HCT116 (cell line): ENCODE measurements around the gene SERP1. TPM values are rescaled to one million over a fixed set of nuclear protein-coding genes. Genes with fewer than 3 reads are reported as not detected.

ENCODE experiments used
- ATAC-seq: fragments of 200-7000 bp; cut with Tn5 transposase; 2 replicates; pipeline ENCODE4 v1.9.1; 2020; ENCODE audit warnings: mild to moderate bottlenecking, moderate library complexity
- BruUV-seq: library from RNA; stranded (reverse); fragments of 400-500 nt; replicated peaks from 2 replicates; lab custom pipeline; 2021; lab: Mats Ljungman, UMichigan
- CTCF ChIA-PET: fragments of 300-600 bp; sonication (Branson Sonifier 250); formaldehyde crosslinking; loops from one replicate; lab custom pipeline; 2021; ENCODE audit warnings: antibody characterized with exemption; lab: Charles Lee
- POLR2A ChIA-PET: fragments of 300-600, 350-600 bp; sonication (Branson Sonifier 250); formaldehyde crosslinking; loops from one replicate; lab custom pipeline; 2021; ENCODE audit warnings: antibody characterized with exemption; lab: Charles Lee
- RAD21 ChIA-PET, 2 experiments: fragments of 300-600 bp; sonication (Branson Sonifier 250); formaldehyde crosslinking; loops; one replicate each; lab custom pipeline; 2023; ENCODE audit warnings: low total read pairs in 2 of 2; ENCODE audit not compliant: uncharacterized antibody in 2 of 2, unreplicated experiment in 2 of 2, low non-redundant PET in 1 of 2; lab: Charles Lee
- DNase-seq: peaks from one replicate; pipeline ENCODE4 v3.0.0-alpha.2; 2010; ENCODE audit warnings: low read depth, low spot score
- H2AFZ ChIP-seq: fragments of 200-600 bp; shearing (Covaris generic), sonication (generic); 2 replicates; pipeline ENCODE4 v1.6.1; 2017; ENCODE audit warnings: low read depth, mixed run types, mixed read lengths, antibody characterized with exemption, low read length; ENCODE audit not compliant: poor library complexity, severe bottlenecking
- H3K27ac ChIP-seq: 2 replicates; pipeline ENCODE4 v1.5.1; 2012; ENCODE audit warnings: low read depth, low read length
- H3K27me3 ChIP-seq: fragments of 200-600 bp; sonication (generic); 2 replicates; pipeline ENCODE4 v1.6.1; 2016; ENCODE audit warnings: mixed run types, low read length, mixed read lengths; ENCODE audit not compliant: insufficient read depth
- H3K36me3 ChIP-seq, 2 experiments: fragments of 200-500 bp in 1 of 2; fragments of 200-600 bp in 1 of 2; sonication (Bioruptor generic) in 1 of 2; sonication (generic) in 1 of 2; 2 replicates each; pipeline versions ENCODE4 v1.5.1 to v1.6.1; 2014 to 2016; ENCODE audit warnings: low read length in 2 of 2, inconsistent platforms in 1 of 2, mixed read lengths in 1 of 2, mixed run types in 1 of 2; ENCODE audit not compliant: insufficient read depth in 2 of 2, control insufficient read depth in 1 of 2
- H3K4me1 ChIP-seq, 2 experiments: fragments of 200-600 bp in 1 of 2; sonication (generic) in 1 of 2; 2 replicates each; pipeline versions ENCODE4 v1.5.1 to v1.6.1; 2012 to 2017; ENCODE audit warnings: low read length in 2 of 2, inconsistent platforms in 1 of 2, mild to moderate bottlenecking in 1 of 2, mixed read lengths in 1 of 2, mixed run types in 1 of 2, moderate library complexity in 1 of 2; ENCODE audit not compliant: insufficient read depth in 2 of 2, control insufficient read depth in 1 of 2
- H3K4me2 ChIP-seq: fragments of 200-600 bp; sonication (generic); 2 replicates; pipeline ENCODE4 v1.6.1; 2017; ENCODE audit warnings: mixed run types, low read length, mixed read lengths
- H3K4me3 ChIP-seq, 2 experiments: fragments of 200-600 bp in 1 of 2; sonication (generic) in 1 of 2; replicated peaks in 1 of 2; 2 replicates each; pipeline ENCODE4 v1.5.1; 2011 to 2016; ENCODE audit warnings: low read length in 2 of 2, control low read depth in 1 of 2, low read depth in 1 of 2, mild to moderate bottlenecking in 1 of 2, mixed read lengths in 1 of 2, mixed run types in 1 of 2
- H3K79me2 ChIP-seq: fragments of 200-600 bp; sonication (generic); 2 replicates; pipeline ENCODE4 v1.6.1; 2017; ENCODE audit warnings: mild to moderate bottlenecking, mixed run types, low read length, moderate library complexity, mixed read lengths; ENCODE audit not compliant: insufficient read depth
- H3K9ac ChIP-seq: fragments of 200-600 bp; sonication (generic); 2 replicates; pipeline ENCODE4 v1.6.1; 2016; ENCODE audit warnings: low read length, mixed read lengths
- H3K9me2 ChIP-seq: fragments of 200-600 bp; sonication (generic), shearing (Covaris generic); 2 replicates; pipeline ENCODE4 v1.6.1; 2017; ENCODE audit warnings: mixed run types, mild to moderate bottlenecking, moderate library complexity; ENCODE audit not compliant: insufficient read depth
- H3K9me3 ChIP-seq, 2 experiments: fragments of 200-500 bp in 1 of 2; fragments of 200-600 bp in 1 of 2; sonication (Bioruptor generic) in 1 of 2; sonication (generic) in 1 of 2; 2 replicates each; pipeline ENCODE4 v1.6.1; 2014 to 2017; ENCODE audit warnings: low read length in 2 of 2, mixed read lengths in 2 of 2, inconsistent platforms in 1 of 2, low read depth in 1 of 2, mild to moderate bottlenecking in 1 of 2, mixed run types in 1 of 2, moderate library complexity in 1 of 2; ENCODE audit not compliant: control insufficient read depth in 1 of 2, insufficient read depth in 1 of 2
- H4K20me1 ChIP-seq: fragments of 200-600 bp; sonication (generic), shearing (Covaris generic); 2 replicates; pipeline ENCODE4 v1.6.1; 2017; ENCODE audit warnings: mixed run types, mild to moderate bottlenecking, moderate library complexity; ENCODE audit not compliant: insufficient read depth
- CBX3 ChIP-seq: IDR thresholded peaks from 2 replicates; pipeline ENCODE4 v1.6.1; 2012; ENCODE audit warnings: low read depth
- CEBPB ChIP-seq: IDR thresholded peaks from 2 replicates; pipeline ENCODE4 v1.6.1; 2012; ENCODE audit warnings: low read depth
- ELF1 ChIP-seq: IDR thresholded peaks from 2 replicates; pipeline ENCODE4 v1.6.1; 2012; ENCODE audit warnings: low read depth, borderline replicate concordance
- FOSL1 ChIP-seq: IDR thresholded peaks from 2 replicates; pipeline ENCODE4 v1.6.1; 2012; ENCODE audit warnings: low read depth
- JUND ChIP-seq: IDR thresholded peaks from 2 replicates; pipeline ENCODE4 v1.6.1; 2012
- POLR2A ChIP-seq: IDR thresholded peaks from 2 replicates; pipeline ENCODE4 v1.7.0; 2011; ENCODE audit warnings: borderline replicate concordance; ENCODE audit not compliant: insufficient read depth, insufficient read length; ENCODE audit errors: extremely low read depth
- POLR2AphosphoS5 ChIP-seq: IDR thresholded peaks from 2 replicates; pipeline ENCODE4 v1.6.1; 2011; ENCODE audit warnings: mild to moderate bottlenecking, low read depth, low read length, moderate library complexity
- SIN3A ChIP-seq: IDR thresholded peaks from 2 replicates; pipeline ENCODE4 v1.6.1; 2012; ENCODE audit warnings: low read depth
- SRF ChIP-seq: IDR thresholded peaks from 2 replicates; pipeline ENCODE4 v1.6.1; 2012; ENCODE audit warnings: low read depth
- ZFX ChIP-seq: fragments of 450-650 bp; IDR thresholded peaks from 2 replicates; pipeline ENCODE4 v1.6.1; 2017
- intact Hi-C: fragments of 100-400 bp; cut with micrococcal nuclease; formaldehyde crosslinking; loops from 2 replicates; pipeline ENCODE4 v1.10.0; 2022
- total RNA-seq: library from RNA; stranded (reverse); gene quantifications from one replicate; pipeline ENCODE4 v1.2.1, GENCODE V29; 2021; ENCODE audit not compliant: unreplicated experiment
- TF ChIP-seq, protein P1 (sequence below): IDR thresholded peaks from 2 replicates; pipeline ENCODE4 v1.6.1; 2012
- TF ChIP-seq, protein P2 (sequence below): IDR thresholded peaks from 2 replicates; pipeline ENCODE4 v1.6.1; 2012; ENCODE audit warnings: low read depth
- TF ChIP-seq, protein P3 (sequence below): IDR thresholded peaks from 2 replicates; pipeline ENCODE4 v1.6.1; 2011; ENCODE audit warnings: mild to moderate bottlenecking, low read length, moderate library complexity; ENCODE audit not compliant: insufficient replicate concordance; ENCODE audit errors: extremely low read depth
- TF ChIP-seq, protein P4 (sequence below), 3 experiments: fragments of 200-600 bp in 1 of 3; sonication (generic) in 1 of 3; IDR thresholded peaks in 2 of 3; conservative IDR thresholded peaks in 1 of 3; 2 replicates each; pipeline ENCODE4 v1.5.1; 2012 to 2017; ENCODE audit warnings: low read depth in 2 of 3, low read length in 2 of 3, antibody characterized with exemption in 1 of 3, borderline replicate concordance in 1 of 3, control low read depth in 1 of 3, mild to moderate bottlenecking in 1 of 3, mixed read lengths in 1 of 3, mixed run types in 1 of 3, moderate library complexity in 1 of 3; ENCODE audit not compliant: insufficient read depth in 1 of 3

SERP1 gene
- total RNA-seq, 1 experiment from 2014 or later: 69.1 TPM

DNA sequence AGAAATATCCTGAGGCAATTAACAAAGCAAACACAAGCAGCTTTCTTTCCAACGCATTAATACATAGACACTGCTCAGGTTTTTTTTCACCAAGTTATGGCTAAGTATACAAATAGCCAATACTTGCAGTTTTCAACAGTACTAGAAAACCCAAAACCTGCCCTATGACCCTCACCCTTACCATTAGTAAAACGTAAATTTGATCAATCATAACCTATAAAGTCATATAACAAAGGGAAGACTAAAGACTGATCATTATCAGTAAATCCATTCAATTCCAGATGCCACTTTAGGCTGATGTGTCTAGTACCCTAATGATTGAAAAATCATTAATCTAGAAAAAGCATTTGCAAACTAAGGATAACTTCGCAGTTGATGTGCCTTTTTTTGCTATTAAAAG lies 3.2 kb downstream of the SERP1 start:
- H3K9me3 ChIP-seq: no peaks in the 10 kb centered on the region
- no peaks in the 10 kb centered on the region for H4K20me1 ChIP-seq
- no TSS peak for BruUV-seq
- ChIA-PET RAD21 (no interaction called here), CTCF (no interaction called here), POLR2A (no interaction called here)
- no peak overlapping the region for H3K9ac ChIP-seq
- no peak overlapping the region for H3K4me2 ChIP-seq
- no peak overlapping the region for H3K27ac ChIP-seq
- TF ChIP-seq, protein P1, sequence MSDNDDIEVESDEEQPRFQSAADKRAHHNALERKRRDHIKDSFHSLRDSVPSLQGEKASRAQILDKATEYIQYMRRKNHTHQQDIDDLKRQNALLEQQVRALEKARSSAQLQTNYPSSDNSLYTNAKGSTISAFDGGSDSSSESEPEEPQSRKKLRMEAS: no peak
- TF ChIP-seq POLR2A (no peak), CEBPB (no peak), ZFX (no peak), JUND (no peak), FOSL1 (no peak), POLR2AphosphoS5 (no peak), SRF (no peak), ELF1 (no peak), CBX3 (no peak), SIN3A (no peak)
- TF ChIP-seq, protein P2, sequence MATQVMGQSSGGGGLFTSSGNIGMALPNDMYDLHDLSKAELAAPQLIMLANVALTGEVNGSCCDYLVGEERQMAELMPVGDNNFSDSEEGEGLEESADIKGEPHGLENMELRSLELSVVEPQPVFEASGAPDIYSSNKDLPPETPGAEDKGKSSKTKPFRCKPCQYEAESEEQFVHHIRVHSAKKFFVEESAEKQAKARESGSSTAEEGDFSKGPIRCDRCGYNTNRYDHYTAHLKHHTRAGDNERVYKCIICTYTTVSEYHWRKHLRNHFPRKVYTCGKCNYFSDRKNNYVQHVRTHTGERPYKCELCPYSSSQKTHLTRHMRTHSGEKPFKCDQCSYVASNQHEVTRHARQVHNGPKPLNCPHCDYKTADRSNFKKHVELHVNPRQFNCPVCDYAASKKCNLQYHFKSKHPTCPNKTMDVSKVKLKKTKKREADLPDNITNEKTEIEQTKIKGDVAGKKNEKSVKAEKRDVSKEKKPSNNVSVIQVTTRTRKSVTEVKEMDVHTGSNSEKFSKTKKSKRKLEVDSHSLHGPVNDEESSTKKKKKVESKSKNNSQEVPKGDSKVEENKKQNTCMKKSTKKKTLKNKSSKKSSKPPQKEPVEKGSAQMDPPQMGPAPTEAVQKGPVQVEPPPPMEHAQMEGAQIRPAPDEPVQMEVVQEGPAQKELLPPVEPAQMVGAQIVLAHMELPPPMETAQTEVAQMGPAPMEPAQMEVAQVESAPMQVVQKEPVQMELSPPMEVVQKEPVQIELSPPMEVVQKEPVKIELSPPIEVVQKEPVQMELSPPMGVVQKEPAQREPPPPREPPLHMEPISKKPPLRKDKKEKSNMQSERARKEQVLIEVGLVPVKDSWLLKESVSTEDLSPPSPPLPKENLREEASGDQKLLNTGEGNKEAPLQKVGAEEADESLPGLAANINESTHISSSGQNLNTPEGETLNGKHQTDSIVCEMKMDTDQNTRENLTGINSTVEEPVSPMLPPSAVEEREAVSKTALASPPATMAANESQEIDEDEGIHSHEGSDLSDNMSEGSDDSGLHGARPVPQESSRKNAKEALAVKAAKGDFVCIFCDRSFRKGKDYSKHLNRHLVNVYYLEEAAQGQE: no peak
- TF ChIP-seq, protein P3, sequence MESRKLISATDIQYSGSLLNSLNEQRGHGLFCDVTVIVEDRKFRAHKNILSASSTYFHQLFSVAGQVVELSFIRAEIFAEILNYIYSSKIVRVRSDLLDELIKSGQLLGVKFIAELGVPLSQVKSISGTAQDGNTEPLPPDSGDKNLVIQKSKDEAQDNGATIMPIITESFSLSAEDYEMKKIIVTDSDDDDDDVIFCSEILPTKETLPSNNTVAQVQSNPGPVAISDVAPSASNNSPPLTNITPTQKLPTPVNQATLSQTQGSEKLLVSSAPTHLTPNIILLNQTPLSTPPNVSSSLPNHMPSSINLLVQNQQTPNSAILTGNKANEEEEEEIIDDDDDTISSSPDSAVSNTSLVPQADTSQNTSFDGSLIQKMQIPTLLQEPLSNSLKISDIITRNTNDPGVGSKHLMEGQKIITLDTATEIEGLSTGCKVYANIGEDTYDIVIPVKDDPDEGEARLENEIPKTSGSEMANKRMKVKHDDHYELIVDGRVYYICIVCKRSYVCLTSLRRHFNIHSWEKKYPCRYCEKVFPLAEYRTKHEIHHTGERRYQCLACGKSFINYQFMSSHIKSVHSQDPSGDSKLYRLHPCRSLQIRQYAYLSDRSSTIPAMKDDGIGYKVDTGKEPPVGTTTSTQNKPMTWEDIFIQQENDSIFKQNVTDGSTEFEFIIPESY: no peak
- TF ChIP-seq, protein P4, sequence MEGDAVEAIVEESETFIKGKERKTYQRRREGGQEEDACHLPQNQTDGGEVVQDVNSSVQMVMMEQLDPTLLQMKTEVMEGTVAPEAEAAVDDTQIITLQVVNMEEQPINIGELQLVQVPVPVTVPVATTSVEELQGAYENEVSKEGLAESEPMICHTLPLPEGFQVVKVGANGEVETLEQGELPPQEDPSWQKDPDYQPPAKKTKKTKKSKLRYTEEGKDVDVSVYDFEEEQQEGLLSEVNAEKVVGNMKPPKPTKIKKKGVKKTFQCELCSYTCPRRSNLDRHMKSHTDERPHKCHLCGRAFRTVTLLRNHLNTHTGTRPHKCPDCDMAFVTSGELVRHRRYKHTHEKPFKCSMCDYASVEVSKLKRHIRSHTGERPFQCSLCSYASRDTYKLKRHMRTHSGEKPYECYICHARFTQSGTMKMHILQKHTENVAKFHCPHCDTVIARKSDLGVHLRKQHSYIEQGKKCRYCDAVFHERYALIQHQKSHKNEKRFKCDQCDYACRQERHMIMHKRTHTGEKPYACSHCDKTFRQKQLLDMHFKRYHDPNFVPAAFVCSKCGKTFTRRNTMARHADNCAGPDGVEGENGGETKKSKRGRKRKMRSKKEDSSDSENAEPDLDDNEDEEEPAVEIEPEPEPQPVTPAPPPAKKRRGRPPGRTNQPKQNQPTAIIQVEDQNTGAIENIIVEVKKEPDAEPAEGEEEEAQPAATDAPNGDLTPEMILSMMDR (IDR thresholded peaks at IDR 0.05 in 2 of 3, conservative IDR thresholded peaks at IDR 0.05 in 1 of 3; ENCODE audit: borderline replicate concordance in 1 of 3, insufficient read depth in 1 of 3, low read depth in 2 of 3, low read length in 2 of 3): no peak
- no peak for ATAC-seq
- H3K27me3 ChIP-seq: no peaks in the 10 kb centered on the region
- no peak overlapping the region for H3K4me3 ChIP-seq
- intact Hi-C loops: no loop called here
- DNase-seq: no peak
- H3K4me1 ChIP-seq: peaks cover 5 to 16% of the 10 kb centered on the region in 2 experiments
- H3K79me2 ChIP-seq: peaks cover 63% of the 10 kb centered on the region
- H3K9me2 ChIP-seq: no peaks in the 10 kb centered on the region
- peaks cover 10 to 25% of the 10 kb centered on the region in 2 experiments; a peak in 2 of 4 replicates for H3K36me3 ChIP-seq
- no peak overlapping the region for H2AFZ ChIP-seq
